Muscle layer of colon (tissue), 2 donors: ENCODE results near the gene CD160.

ENCODE experiments used
- H3K27ac ChIP-seq: one replicate; pipeline ENCODE4 v1.7.0; 2013; ENCODE audit warnings: low read depth, mild to moderate bottlenecking, low read length, moderate library complexity
- H3K27me3 ChIP-seq, 2 donors: one replicate each; pipeline ENCODE4 v1.7.0; 2013; ENCODE audit warnings: low read length in 2 of 2, mild to moderate bottlenecking in 2 of 2; ENCODE audit not compliant: insufficient read depth in 2 of 2, control insufficient read depth in 1 of 2
- H3K36me3 ChIP-seq: one replicate; pipeline ENCODE4 v1.7.0; 2013; ENCODE audit warnings: mild to moderate bottlenecking, low read length; ENCODE audit not compliant: insufficient read depth
- H3K4me1 ChIP-seq: one replicate; pipeline ENCODE4 v1.7.0; 2013; ENCODE audit warnings: mild to moderate bottlenecking, low read length; ENCODE audit not compliant: insufficient read depth
- H3K4me3 ChIP-seq, 2 donors: one replicate each; pipeline ENCODE4 v1.7.0; 2013; ENCODE audit warnings: low read length in 2 of 2, low read depth in 1 of 2, mild to moderate bottlenecking in 1 of 2, moderate library complexity in 1 of 2
- H3K9ac ChIP-seq: one replicate; pipeline ENCODE4 v1.7.0; 2013; ENCODE audit warnings: low read length
- H3K9me3 ChIP-seq: one replicate; pipeline ENCODE4 v1.7.0; 2013; ENCODE audit warnings: mild to moderate bottlenecking, low read length
- donor health status: abdominal sarcoma.
- donor health status: Adenocarcinoma of cecum.

Gene CD160

DNA sequence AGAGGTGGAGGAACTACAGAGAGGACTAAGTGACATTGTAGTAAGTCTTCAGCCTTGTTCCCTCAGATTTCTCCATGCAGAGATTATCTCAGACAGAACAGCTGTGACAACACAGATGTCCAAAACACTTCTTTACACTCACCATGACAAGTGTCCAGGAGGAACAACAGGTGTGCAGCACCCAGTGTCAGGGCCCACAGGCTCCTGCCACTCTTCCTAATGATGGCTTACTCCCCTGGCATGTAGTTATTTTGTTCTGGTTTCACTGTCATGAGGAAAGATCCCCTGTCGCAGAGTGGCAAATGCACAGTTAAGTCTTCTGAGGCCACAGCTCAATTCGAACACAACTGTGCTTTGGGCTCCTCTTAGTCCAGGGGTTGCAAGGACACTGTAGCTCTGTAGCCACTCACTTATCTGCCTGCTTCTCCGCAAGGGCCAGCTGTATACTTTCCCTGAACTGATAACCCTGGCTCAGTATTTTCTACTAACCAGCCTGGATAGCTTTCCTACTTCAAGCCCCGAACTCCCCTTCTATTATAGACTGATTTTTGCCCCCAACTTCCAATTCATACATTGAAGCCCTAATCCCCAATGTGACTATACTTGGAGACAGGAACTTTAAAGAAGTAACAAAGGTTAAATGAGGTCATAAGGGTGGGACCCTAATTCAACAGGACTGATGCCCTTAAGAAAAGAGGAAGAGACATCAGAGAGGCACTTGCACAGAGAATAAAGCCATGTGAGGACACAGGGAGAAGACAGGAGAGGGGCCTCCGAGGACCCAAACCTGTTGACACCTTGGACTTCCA lies 23.3 kb upstream of the CD160 start:
- H3K9me3 ChIP-seq, result no peaks in the 10 kb centered on the region
- no peaks in the 10 kb centered on the region for H3K36me3 ChIP-seq
- H3K27me3 ChIP-seq, result no peaks in the 10 kb centered on the region
- no peak overlapping the region for H3K4me3 ChIP-seq
- no peak overlapping the region for H3K27ac ChIP-seq
- no peaks in the 10 kb centered on the region for H3K4me1 ChIP-seq
- H3K9ac ChIP-seq, result no peak overlapping the region

- H3K9me3 ChIP-seq, result no peaks in the 10 kb centered on the region
- H3K4me3 ChIP-seq, result no peak overlapping the region
These were observed 22.7 kb upstream of the CD160 start for GRCh38 chr1:145696630-145696960.

GRCh38 chr1:145701306-145701862 lies 17.9 kb upstream of the CD160 start:
- Histone ChIP-seq H3K4me1 (no peaks in the 10 kb centered on the region), H3K27me3 (no peaks in the 10 kb centered on the region), H3K27ac (no peak overlapping the region), H3K4me3 (no peak overlapping the region), H3K9ac (no peak overlapping the region), H3K36me3 (no peaks in the 10 kb centered on the region), H3K9me3 (no peaks in the 10 kb centered on the region)

More at GRCh38 chr1:145696630-145696960, 22.7 kb upstream of the CD160 start:
- H3K9ac ChIP-seq, result no peak overlapping the region
- no peaks in the 10 kb centered on the region for H3K27me3 ChIP-seq
- H3K4me1 ChIP-seq, result no peaks in the 10 kb centered on the region
- H3K27ac ChIP-seq, result no peak overlapping the region
- H3K36me3 ChIP-seq, result no peaks in the 10 kb centered on the region

GRCh38 chr1:145702052-145702451 lies 17.2 kb upstream of the CD160 start:
- H3K27ac ChIP-seq, result no peak overlapping the region
- no peaks in the 10 kb centered on the region for H3K27me3 ChIP-seq
- no peaks in the 10 kb centered on the region for H3K9me3 ChIP-seq

DNA sequence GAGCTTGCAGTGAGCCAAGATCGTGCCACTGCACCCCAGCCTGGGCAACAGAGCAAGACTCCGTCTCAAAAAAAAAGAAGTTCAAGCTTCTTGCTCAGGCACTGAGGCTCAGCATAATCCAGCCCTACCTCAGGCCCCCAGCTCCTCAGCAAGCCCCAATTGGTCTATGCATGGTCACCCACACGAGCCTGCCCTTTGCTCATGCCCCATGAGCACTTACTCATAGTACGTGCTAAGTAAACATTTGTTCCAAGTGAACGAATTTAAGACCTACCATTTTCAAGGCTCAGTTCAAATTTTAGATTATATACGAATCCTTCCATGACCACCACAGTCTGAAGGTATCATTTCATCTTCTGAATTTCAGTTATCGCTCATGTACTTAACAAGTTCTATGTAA lies 16.5 kb upstream of the CD160 start:
- H3K36me3 ChIP-seq, result no peaks in the 10 kb centered on the region
- H3K27ac ChIP-seq, result no peak overlapping the region
- no peaks in the 10 kb centered on the region for H3K9me3 ChIP-seq
- no peaks in the 10 kb centered on the region for H3K27me3 ChIP-seq
- H3K9ac ChIP-seq, result no peak overlapping the region
- no peaks in the 10 kb centered on the region for H3K4me1 ChIP-seq
- no peak overlapping the region for H3K4me3 ChIP-seq

More at GRCh38 chr1:145702052-145702451, 17.2 kb upstream of the CD160 start:
- Histone ChIP-seq H3K4me1 (no peaks in the 10 kb centered on the region), H3K36me3 (no peaks in the 10 kb centered on the region), H3K9ac (no peak overlapping the region), H3K4me3 (no peak overlapping the region)

DNA sequence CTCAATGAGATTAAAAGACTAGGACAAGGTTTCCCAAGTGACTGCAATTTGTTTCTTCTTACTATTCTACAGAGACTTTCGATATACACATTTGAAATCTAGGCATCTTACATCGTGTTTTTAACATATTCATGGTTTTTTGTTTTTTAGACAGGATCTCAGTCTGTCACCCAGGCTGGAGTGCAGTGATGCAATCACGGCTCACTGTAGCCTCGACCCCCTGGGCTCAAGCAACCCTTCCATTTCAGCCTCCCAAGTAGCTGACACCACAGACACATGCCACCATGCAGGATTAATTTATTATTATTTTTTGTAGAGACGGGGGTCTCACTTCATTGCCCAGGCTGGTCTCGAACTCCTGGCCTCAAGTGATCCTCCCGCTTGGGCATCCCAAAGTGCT lies 13.7 kb upstream of the CD160 start:
- no peaks in the 10 kb centered on the region for H3K4me1 ChIP-seq
- no peaks in the 10 kb centered on the region for H3K27me3 ChIP-seq
- H3K9me3 ChIP-seq, result no peaks in the 10 kb centered on the region
- H3K4me3 ChIP-seq, result no peak overlapping the region
- no peak overlapping the region for H3K27ac ChIP-seq
- H3K9ac ChIP-seq, result no peak overlapping the region
- no peaks in the 10 kb centered on the region for H3K36me3 ChIP-seq

- no peaks in the 10 kb centered on the region for H3K4me1 ChIP-seq
- no peaks in the 10 kb centered on the region for H3K36me3 ChIP-seq
- no peak overlapping the region for H3K9ac ChIP-seq
- H3K4me3 ChIP-seq, result no peak overlapping the region
- H3K27ac ChIP-seq, result no peak overlapping the region
- H3K27me3 ChIP-seq, result no peaks in the 10 kb centered on the region
- H3K9me3 ChIP-seq, result no peaks in the 10 kb centered on the region
These were observed 13.1 kb upstream of the CD160 start for GRCh38 chr1:145706086-145706664.

DNA sequence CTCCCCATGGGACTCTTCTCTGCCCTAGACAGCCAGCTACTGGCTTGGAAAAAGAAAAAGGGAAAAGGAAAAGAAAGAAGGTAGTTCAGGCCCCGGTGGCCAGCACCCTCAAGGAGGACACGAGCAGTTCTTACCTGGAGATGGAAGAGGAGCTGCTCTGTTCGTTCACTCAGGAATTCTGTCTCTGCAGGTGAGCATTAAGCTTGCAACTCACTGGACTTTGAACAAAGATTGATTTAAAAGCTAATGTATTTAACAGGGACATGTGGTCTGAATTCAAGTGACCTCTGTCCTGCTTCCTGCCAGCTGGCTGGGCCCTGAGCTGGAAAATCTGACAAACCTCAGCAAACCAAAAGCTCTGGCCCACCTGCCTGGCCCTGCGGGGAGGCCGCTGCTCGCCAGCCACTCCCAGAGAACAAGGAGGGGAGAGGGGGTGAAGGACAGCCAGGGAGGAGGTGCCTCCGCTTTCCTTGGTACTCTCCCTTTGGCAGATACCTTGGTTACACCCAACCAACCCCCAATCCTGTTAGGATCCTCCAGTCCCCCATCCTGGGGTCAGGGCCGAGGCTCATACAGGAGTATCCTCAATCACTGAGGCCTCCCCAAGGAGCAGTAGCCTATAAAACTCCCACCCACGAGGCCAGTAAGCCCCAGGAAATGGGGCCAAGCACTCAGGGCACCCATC lies 12.0 kb upstream of the CD160 start, which contains the start of gene PDZK1:
TSS of gene PDZK1 (minus strand) at position 186 of the 685 bp plus-strand sequence. CDS start 19,347 bp downstream, outside the sequence.
- Histone ChIP-seq H3K27ac (no peak within 1 kb of the TSS), H3K36me3 (no peaks in the 10 kb centered on the region), H3K9ac (no peak within 1 kb of the TSS), H3K4me1 (no peaks in the 10 kb centered on the region), H3K9me3 (no peaks in the 10 kb centered on the region), H3K27me3 (no peaks in the 10 kb centered on the region), H3K4me3 (no peak within 1 kb of the TSS)

DNA sequence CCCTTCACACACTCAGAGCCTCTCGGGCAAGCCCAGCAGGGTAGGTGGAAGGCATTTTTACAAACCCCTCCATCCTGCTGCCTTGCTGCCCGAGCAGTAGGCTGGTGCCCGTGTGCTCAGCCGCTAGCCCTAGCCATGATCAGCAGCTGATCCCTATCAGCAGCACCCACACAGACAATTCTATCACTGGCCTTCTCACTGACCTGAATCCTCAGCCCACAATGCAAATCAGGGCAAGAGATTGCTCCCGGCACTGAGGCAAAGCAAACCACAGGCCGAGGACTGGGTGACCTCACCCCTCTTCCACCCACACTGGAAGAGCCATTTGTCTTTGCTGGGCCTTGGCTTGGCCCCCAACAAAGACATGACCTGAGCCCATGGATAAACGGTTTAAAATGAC lies 11.2 kb upstream of the CD160 start:
- Histone ChIP-seq H3K27ac (no peak overlapping the region), H3K27me3 (no peaks in the 10 kb centered on the region), H3K9ac (no peak overlapping the region), H3K9me3 (no peaks in the 10 kb centered on the region), H3K36me3 (no peaks in the 10 kb centered on the region), H3K4me1 (no peaks in the 10 kb centered on the region), H3K4me3 (no peak overlapping the region)

- Histone ChIP-seq H3K36me3 (no peaks in the 10 kb centered on the region), H3K27ac (no peak overlapping the region), H3K4me3 (no peak overlapping the region), H3K4me1 (no peaks in the 10 kb centered on the region), H3K9ac (no peak overlapping the region), H3K9me3 (no peaks in the 10 kb centered on the region), H3K27me3 (no peaks in the 10 kb centered on the region)
These were observed 8.8 kb upstream of the CD160 start for GRCh38 chr1:145710291-145711027.

- Histone ChIP-seq H3K36me3 (no peaks in the 10 kb centered on the region), H3K9me3 (no peaks in the 10 kb centered on the region), H3K27ac (no peak overlapping the region), H3K9ac (no peak overlapping the region), H3K4me1 (no peaks in the 10 kb centered on the region), H3K27me3 (no peaks in the 10 kb centered on the region), H3K4me3 (no peak overlapping the region)
These were observed 8.1 kb upstream of the CD160 start for GRCh38 chr1:145711213-145711651.
